GM06990 (cell line): ENCODE measurements around the gene TLE2.

Experiments used
- DNase-seq: peaks from one replicate; pipeline ENCODE4 v3.0.0-alpha.2; 2011; ENCODE audit not compliant: insufficient read length; ENCODE audit errors: extremely low read depth
- H3K27me3 ChIP-seq: replicated peaks from 2 replicates; pipeline ENCODE4 v1.6.0; 2011; ENCODE audit warnings: low read length; ENCODE audit not compliant: control insufficient read depth, insufficient read depth
- H3K36me3 ChIP-seq: 2 replicates; pipeline ENCODE4 v1.5.1; 2011; ENCODE audit warnings: low read length; ENCODE audit not compliant: control insufficient read depth, insufficient read depth
- H3K4me3 ChIP-seq: replicated peaks from 2 replicates; pipeline ENCODE4 v1.5.1; 2011; ENCODE audit warnings: low read depth, mild to moderate bottlenecking, control low read depth, low read length
- TF ChIP-seq, protein P1 (sequence below): IDR thresholded peaks from 2 replicates; pipeline ENCODE4 v1.5.1; 2011; ENCODE audit warnings: low read length, control low read depth, mild to moderate bottlenecking, inconsistent platforms; ENCODE audit not compliant: insufficient read depth, poor library complexity, severe bottlenecking

TLE2 gene

DNA sequence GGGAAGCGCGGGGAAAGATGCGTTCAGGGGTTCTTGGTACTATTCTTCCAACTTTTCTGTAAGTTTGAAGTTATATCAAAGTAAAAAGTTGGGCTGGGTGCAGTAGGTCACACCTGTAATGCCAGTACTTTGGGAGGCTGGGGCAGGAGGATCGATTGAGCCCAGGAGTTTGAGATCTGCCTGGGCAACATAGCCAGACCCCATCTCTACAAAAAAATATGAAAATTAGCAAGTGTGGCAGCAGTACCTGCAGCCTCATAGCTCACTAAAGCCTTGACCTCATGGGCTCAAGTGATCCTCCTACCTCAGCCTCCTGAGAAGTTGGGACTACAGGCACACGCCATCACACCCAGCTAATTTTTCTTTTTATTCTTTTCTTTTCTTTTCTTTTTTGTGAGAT, 71.9 kb downstream of the TLE2 start:
- TF ChIP-seq, protein P1, sequence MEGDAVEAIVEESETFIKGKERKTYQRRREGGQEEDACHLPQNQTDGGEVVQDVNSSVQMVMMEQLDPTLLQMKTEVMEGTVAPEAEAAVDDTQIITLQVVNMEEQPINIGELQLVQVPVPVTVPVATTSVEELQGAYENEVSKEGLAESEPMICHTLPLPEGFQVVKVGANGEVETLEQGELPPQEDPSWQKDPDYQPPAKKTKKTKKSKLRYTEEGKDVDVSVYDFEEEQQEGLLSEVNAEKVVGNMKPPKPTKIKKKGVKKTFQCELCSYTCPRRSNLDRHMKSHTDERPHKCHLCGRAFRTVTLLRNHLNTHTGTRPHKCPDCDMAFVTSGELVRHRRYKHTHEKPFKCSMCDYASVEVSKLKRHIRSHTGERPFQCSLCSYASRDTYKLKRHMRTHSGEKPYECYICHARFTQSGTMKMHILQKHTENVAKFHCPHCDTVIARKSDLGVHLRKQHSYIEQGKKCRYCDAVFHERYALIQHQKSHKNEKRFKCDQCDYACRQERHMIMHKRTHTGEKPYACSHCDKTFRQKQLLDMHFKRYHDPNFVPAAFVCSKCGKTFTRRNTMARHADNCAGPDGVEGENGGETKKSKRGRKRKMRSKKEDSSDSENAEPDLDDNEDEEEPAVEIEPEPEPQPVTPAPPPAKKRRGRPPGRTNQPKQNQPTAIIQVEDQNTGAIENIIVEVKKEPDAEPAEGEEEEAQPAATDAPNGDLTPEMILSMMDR, result no peak
- H3K27me3 ChIP-seq, result no peaks in the 10 kb centered on the region
- no peak overlapping the region for H3K4me3 ChIP-seq
- H3K36me3 ChIP-seq, result no peaks in the 10 kb centered on the region
- DNase-seq, result no peak

DNA sequence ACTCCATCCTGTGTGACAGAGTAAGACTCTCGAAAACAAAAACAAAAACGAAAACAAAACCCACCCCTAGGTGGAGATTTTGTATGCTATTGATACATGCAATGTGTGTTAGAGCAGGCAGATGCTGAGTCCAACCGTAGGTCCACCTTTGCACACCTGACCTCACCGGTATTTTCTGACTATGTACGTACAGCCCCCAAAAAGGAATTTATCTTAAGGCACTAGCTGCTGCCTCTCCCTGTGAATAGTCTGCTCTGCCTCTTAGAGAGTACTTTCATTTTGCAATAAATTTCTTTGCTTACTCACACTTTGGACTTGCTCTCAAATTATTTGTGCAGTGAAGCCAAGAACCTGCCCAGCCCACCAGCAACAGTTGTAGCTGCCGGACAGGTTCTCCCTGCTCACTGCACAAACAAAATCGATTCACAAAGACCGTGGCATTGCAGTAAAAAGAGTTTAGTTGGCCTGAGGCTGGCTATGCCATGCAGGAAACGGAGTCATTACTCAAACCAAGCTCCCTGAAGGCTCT, 76.1 kb downstream of the TLE2 start:
- H3K4me3 ChIP-seq, result peak overlapping the region; percentile 9; the same call in 1 of the 2 replicates

DNA sequence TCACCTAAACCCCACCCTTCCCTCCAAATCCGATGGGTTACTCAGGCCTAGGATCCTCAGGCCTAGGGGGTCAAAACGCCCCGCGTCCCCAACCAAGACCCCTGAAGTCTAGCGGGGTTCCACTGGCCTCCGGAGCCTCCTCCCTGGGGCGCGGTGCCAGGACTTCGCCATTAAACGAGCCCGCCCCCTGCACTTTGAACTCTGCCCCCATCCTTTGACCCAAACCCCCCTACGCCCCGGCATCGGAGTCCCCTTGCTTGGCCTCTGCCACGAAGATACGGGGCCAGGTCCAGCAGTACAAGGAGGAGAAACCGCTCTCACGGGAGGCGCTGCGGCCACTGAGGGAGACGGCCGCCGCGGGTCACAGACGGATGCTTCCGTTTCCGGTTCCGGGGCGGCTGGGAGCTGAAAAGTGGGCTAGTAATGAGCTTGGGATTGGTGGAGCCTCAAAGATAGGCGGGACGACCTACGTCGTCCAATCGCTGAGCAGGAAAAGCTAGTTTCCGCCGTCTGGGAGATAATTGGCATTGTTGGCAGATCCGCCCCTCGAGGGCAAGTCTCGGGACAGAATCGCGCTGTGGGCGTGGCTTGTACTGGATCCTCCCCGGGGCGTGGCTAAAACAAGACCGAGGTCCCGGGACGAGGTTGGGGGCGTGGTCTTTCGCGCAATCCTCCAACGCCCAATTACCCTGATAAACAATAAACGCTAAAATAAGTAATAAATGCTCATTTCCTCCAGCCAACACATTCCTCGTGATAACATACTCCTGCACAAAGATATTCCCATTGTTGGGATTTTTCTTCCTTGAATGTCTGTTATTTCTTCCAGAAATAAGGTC, 78.6 kb downstream of the TLE2 start:
- Histone ChIP-seq H3K27me3 (no peaks in the 10 kb centered on the region), H3K4me3 (peak overlapping the region; percentile 87), H3K36me3 (no peaks in the 10 kb centered on the region)
- DNase-seq, result peak; percentile 97
- TF ChIP-seq, protein P1, result no peak

More for the DNA sequence above, 76.1 kb downstream of the TLE2 start:
- DNase-seq, result peak; percentile 31
- TF ChIP-seq, protein P1, result no peak
- no peaks in the 10 kb centered on the region for H3K36me3 ChIP-seq
- no peaks in the 10 kb centered on the region for H3K27me3 ChIP-seq

DNA sequence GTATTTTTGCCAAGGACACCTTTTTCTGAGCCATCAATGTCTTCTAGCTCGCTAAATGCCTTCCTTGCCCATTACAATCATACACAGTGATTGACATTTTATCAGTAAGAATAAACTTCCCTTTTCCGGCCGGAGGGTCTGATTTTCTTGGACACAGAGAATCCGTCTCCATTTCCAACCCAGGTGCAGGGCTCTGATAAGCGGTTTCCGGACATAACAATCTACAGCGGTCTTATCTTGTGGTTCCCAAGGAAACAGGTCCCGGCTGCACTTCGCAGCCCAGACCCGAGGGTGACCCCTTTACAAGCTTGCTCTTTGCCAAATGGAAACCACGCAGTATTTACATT, 79.2 kb downstream of the TLE2 start:
- peak overlapping the region; percentile 87 for H3K4me3 ChIP-seq
- H3K27me3 ChIP-seq, result no peaks in the 10 kb centered on the region
- DNase-seq, result no peak
- TF ChIP-seq, protein P1, result no peak
- no peaks in the 10 kb centered on the region for H3K36me3 ChIP-seq
